Right lobe of liver (tissue), 4 donors: ENCODE results near the gene CLDND2.

Experiments used
- POLR2A ChIP-seq: fragments of 450-650 bp; IDR thresholded peaks from one replicate; pipeline ENCODE4 v1.6.1; 2017; ENCODE audit warnings: antibody characterized with exemption, mild to moderate bottlenecking
- TF ChIP-seq, protein P1 (sequence below), 4 donors: fragments of 200-600 bp in 3 of 4; fragments of 450-650 bp in 1 of 4; IDR thresholded peaks; one replicate each; pipeline versions ENCODE4 v1.5.1 to v1.8.0; 2016 to 2022; ENCODE audit warnings: antibody characterized with exemption in 4 of 4, mild to moderate bottlenecking in 2 of 4
- donor health status: DM: no; HTN: no; CAD: no.
- donor health status: DM: no; HTN: no; CAD: no.
- donor health status: DM: no; HTN: yes; CAD: no.

DNA sequence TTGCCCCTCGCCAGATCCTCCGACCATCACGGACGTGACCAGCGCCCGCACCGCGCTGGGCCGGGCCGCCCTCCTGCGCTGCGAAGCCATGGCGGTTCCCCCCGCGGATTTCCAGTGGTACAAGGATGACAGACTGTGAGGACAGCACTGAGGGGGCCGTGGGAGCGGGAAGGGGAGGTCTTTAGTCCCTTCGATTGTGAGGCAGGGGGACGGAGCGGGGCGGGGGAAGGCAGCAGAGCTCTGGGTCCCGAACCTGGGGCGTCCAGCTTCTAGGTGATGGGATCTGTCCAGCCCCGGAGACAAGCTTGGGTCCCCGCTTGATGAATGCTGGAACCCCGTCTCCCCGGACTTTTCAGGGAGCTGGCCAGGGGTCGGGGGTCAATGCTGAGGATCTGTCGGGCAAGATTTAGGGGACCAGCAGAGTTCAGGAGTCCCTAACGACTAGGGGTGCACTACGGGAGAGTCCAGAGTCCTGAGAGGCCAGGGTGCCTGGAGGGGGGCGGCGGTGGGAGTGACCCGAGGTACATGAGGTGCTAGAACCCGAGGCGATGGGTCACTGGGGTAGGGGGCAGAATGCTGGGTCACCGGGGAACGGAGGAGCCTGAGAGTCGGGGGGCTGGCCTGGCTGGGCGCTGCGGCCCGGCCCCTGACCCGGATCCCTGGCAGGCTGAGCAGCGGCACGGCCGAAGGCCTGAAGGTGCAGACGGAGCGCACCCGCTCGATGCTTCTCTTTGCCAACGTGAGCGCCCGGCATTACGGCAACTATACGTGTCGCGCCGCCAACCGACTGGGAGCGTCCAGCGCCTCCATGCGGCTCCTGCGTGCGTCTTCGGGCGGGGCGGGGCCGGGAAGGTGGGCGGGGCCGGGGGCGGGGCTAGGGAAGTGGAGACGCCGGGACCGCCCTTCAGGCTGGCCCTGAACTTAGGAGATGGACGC, 41.5 kb downstream of the CLDND2 start:
- TF ChIP-seq, protein P1, sequence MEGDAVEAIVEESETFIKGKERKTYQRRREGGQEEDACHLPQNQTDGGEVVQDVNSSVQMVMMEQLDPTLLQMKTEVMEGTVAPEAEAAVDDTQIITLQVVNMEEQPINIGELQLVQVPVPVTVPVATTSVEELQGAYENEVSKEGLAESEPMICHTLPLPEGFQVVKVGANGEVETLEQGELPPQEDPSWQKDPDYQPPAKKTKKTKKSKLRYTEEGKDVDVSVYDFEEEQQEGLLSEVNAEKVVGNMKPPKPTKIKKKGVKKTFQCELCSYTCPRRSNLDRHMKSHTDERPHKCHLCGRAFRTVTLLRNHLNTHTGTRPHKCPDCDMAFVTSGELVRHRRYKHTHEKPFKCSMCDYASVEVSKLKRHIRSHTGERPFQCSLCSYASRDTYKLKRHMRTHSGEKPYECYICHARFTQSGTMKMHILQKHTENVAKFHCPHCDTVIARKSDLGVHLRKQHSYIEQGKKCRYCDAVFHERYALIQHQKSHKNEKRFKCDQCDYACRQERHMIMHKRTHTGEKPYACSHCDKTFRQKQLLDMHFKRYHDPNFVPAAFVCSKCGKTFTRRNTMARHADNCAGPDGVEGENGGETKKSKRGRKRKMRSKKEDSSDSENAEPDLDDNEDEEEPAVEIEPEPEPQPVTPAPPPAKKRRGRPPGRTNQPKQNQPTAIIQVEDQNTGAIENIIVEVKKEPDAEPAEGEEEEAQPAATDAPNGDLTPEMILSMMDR (IDR thresholded peaks at IDR 0.05): peak in 3 of 4 donors; percentile 11 to 20 (median 13)
- TF ChIP-seq POLR2A: no peak
